SK-N-DZ (cell line): ENCODE measurements around the gene SFXN3.

Source experiments
- DNase-seq: peaks from one replicate; pipeline ENCODE4 v3.0.0-alpha.2; 2015; ENCODE audit warnings: low spot score

Gene SFXN3

GRCh38 chr10:101035314-101035713 is 4.3 kb downstream of the SFXN3 start:
- DNase-seq: no peak

GRCh38 chr10:101035916-101036702 is 5.1 kb downstream of the SFXN3 start:
- no peak for DNase-seq

GRCh38 chr10:101036726-101037125 is 5.7 kb downstream of the SFXN3 start:
- no peak for DNase-seq

GRCh38 chr10:101038484-101038883 is 7.5 kb downstream of the SFXN3 start:
- peak; percentile 5 for DNase-seq

GRCh38 chr10:101040061-101040460 is 9.0 kb downstream of the SFXN3 start:
- no peak for DNase-seq

- DNase-seq: no peak
These were observed 9.8 kb downstream of the SFXN3 start for GRCh38 chr10:101040851-101041250.

GRCh38 chr10:101041252-101041761 is 10.3 kb downstream of the SFXN3 start:
- peak; percentile 86 for DNase-seq

GRCh38 chr10:101042118-101042517 is 11.1 kb downstream of the SFXN3 start:
- DNase-seq: no peak

GRCh38 chr10:101042667-101043362 is 11.8 kb downstream of the SFXN3 start:
- peak; percentile 97 for DNase-seq

GRCh38 chr10:101043363-101043707 is 12.3 kb downstream of the SFXN3 start:
- DNase-seq: peak; percentile 49

GRCh38 chr10:101044117-101044516 is 13.1 kb downstream of the SFXN3 start:
- DNase-seq: no peak

GRCh38 chr10:101046332-101047238 is 15.6 kb downstream of the SFXN3 start:
- DNase-seq: peak; percentile 89

- peak; percentile 7 for DNase-seq
These were observed 16.2 kb downstream of the SFXN3 start for GRCh38 chr10:101047268-101047667.

- DNase-seq: no peak
These were observed 17.2 kb downstream of the SFXN3 start for GRCh38 chr10:101047961-101048892.

- peak; percentile 3 for DNase-seq
These were observed 19.4 kb downstream of the SFXN3 start for GRCh38 chr10:101050208-101051069.

GRCh38 chr10:101052285-101052684 is 21.3 kb downstream of the SFXN3 start:
- DNase-seq: no peak

- no peak for DNase-seq
These were observed 22.5 kb downstream of the SFXN3 start for GRCh38 chr10:101053516-101053915.

- no peak for DNase-seq
These were observed 23.3 kb downstream of the SFXN3 start for GRCh38 chr10:101054351-101054750.

GRCh38 chr10:101054876-101055275 is 23.8 kb downstream of the SFXN3 start:
- no peak for DNase-seq

- no peak for DNase-seq
These were observed 24.4 kb downstream of the SFXN3 start for GRCh38 chr10:101055411-101055810.
